Daoy (cell line): ENCODE data around the gene KMT5B. TPM values are rescaled to one million over a fixed set of nuclear protein-coding genes. Genes with fewer than 3 reads are reported as not detected.
"Not testable (repeated sequence)": the region's sequence is repeated elsewhere in the genome, so short reads cannot be mapped to it uniquely, and the experiment has no call there.

ENCODE experiments used
- DNase-seq: peaks from one replicate; pipeline ENCODE4 v3.0.0-alpha.2; 2015; ENCODE audit warnings: low read depth
- total RNA-seq: library from RNA; depleted of rRNA; stranded (reverse); fragments of >200 nt; shearing (Covaris generic); gene quantifications from 2 replicates; pipeline ENCODE4 v1.2.3, GENCODE V29; 2014; rRNA removed

The KMT5B gene
- 19.5 and 21.0 TPM in 2 replicates for total RNA-seq

GRCh38 chr11:68213135-68213515, at the start of gene KMT5B:
TSS of gene KMT5B (minus strand) at chr11:68213296. CDS start at chr11:68190076, 23,220 bp downstream.
- DNase-seq: no peak

DNA sequence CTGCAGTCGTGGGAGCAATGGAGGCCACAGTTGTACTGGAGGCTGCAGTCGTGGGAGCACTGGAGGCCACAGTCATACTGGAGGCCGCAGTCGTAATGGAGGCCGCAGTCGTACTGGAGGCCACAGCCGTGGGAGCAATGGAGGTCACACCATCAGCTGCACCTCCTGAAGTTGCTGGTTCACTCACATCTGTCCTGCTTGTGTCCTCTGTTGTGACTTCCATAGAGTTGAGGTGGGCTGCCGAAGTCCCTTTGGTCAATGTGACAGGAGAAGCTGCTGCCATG, 49.4 kb upstream of the KMT5B start:
- DNase-seq: no peak

GRCh38 chr11:68261749-68262543, 48.9 kb upstream of the KMT5B start:
- no peak for DNase-seq

DNA sequence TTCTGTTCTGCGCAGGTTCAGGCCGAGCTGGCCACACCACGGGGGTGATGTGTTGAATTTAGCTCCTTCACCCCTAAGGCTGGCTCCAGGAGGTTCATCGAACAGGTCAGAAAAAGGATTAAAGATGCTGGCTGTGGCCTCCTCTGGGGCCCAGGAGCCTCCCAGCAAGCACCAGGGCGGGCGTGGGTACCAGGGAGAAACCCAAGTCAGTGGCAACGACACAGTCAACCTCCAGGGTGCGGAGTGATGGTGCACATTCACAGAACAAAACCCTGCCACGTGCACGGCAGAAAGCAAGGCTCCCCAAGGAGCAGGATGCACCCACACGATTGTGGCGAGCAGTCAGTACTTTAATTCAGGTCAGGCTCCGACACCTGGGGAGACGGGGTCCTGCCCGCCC, 47.9 kb upstream of the KMT5B start:
- DNase-seq: no peak

DNA sequence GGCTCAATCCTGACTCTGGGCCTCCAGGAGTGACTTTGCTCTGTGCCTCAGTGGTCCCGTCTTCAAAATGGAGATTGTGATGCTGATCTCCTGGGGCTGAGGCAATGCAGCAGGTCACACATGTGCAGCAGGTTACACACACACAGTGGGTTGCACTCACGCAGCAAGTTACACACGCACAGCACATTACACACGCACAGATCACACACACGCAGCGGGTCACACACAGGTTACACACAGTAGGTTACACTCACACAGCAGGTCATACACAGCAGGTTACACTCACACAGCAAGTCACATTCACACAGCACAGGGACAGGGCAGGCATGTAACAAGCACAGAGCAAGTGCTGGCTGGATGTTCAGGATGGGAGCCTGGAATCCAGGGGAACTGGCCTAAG, 47.4 kb upstream of the KMT5B start:
- DNase-seq: no peak

- DNase-seq: no peak
These were observed 46.2 kb upstream of the KMT5B start for GRCh38 chr11:68259122-68259959.

GRCh38 chr11:68258363-68258765, 45.3 kb upstream of the KMT5B start:
- DNase-seq: no peak

DNA sequence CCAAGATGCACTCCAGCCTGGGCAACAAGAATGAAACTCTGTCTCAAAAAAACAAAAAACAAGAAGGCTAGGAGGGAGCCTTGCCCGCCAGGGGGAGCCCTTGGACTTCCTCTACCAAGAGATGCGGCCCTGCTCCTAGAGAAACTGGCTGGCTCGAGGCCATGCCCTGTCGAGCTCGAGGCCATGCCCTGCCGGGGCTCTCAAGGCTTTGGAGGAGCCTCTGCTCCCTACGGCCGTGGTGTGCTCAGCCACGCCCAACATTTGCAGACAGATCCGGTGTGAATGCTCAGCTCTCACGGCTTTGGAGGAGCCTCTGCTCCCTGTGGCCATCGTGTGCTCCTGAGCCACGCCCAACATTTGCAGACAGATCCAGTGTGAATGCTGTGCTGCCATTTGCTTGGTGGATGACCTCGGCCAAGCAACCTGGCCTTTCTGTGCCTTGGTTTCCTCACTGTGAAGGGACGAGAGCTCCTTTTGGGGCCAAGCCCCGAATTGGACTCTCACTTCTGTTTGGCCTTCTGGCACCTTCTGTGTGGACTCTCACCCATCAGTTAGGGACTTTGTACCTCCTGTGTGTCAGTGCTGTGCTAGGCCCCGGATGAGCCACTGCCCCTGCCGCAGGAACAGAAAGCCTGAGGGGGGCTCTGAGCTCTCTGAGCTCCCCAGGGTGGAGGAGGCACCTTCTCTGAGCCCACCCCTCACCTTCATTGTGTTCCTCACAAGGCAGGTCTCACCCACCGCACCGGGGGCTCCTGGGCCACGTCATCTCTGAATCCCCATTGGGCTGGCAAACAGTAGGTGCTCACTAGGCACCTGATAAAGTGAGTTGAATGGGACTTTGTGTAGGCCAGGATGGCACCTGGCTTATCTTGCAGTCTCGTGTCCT, 44.6 kb upstream of the KMT5B start:
- DNase-seq: peak; percentile 90

- peak; percentile 75 for DNase-seq
These were observed 43.2 kb upstream of the KMT5B start for GRCh38 chr11:68256331-68256741.

DNA sequence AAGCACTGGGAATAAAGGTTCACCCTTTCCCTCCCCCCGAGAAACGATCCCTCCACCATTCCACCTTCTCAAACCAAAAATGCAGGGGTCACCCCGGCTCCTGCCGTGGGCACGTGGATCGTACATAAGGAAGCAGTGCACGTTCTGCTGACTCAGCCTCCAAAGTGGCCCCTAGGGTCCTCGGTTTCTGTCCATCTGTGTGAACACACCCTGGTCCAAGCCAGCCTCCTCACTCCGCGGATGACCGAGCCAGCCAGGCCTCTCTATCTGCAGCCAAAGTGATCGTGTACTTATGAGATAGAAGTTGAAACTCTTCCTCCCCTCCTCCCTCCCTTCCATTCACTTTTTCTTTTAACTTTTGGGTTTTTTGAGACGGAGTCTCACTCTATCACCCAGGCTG, 42.4 kb upstream of the KMT5B start:
- no peak for DNase-seq

GRCh38 chr11:68254421-68254820, 41.3 kb upstream of the KMT5B start:
- no peak for DNase-seq

DNA sequence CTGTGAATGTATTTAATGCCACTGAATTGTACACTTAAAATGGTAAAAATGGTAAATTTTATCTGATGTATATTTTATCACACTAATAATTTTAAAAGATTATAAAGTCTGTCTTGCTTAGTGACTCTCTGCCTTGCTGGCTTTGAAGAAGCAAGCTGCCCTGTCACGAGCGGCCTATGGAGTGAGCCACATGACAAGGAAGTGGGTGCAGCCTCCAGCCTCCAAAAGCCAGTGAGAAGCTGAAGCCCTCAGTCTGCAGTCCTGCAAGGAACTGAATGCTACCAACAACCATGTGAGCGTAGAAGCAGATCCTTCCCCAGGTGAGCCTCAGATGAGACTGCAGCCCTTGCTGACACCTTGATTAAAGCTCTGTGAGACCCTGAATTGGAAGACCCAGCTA, 38.7 kb upstream of the KMT5B start:
- DNase-seq: no peak

DNA sequence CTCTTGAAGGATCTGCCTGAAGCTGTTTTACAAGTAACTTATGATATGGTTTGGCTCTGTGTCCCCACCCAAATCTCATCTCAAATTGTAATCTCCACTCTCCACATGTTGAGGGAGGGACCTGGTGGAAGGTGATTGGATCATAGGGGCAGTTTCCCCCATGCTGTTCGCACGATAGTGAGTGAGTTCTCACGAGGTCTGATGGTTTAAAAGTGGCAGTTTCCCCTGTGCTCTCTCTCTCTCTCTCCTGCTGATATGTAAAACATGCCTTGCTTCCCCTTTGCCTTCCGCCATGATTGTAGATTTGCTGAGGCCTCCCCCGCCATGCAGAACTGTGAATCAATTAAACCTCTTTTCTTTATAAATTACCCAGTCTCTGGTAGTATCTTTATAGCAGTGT, 31.8 kb upstream of the KMT5B start:
- not testable (repeated sequence) for DNase-seq

DNA sequence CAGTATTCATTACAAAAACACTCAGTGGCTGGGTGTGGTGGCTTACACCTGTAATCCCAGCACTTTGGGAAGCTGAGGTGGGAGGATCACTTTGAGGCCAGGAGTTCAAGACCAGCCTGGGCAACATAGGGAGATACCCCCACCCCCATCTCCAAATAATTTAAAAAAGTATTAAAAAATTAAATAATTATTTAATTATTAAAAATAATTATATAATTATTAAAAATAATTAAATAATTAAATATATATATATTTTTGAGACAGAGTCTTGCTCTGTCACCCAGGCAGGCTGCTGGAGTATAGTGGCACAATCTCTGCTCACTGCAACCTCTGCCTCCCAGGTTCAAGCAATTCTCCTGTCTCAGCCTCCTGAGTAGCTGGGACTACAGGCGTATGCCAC, 30.8 kb upstream of the KMT5B start:
- not testable (repeated sequence) for DNase-seq

- no peak for DNase-seq
These were observed 29.5 kb upstream of the KMT5B start for GRCh38 chr11:68242616-68243015.

DNA sequence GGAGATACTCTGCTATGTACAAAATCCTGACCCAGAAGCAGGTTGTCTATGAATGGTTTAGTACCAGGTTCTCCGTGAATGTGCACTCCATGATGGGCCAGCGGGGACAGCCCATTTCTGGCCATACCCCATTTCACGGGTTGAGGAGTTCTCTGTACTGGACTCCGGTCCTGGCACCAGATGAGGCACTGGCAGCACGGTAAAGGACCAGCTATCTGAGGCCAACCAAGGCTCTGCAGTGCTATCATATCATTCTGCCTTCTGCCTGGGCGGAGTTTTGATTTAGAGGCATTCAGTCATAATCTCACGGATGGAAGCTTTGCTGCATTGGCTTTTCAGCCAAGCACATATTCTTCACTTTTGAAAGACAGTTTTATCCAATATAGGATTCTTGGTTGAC, 18.5 kb upstream of the KMT5B start:
- no peak for DNase-seq

DNA sequence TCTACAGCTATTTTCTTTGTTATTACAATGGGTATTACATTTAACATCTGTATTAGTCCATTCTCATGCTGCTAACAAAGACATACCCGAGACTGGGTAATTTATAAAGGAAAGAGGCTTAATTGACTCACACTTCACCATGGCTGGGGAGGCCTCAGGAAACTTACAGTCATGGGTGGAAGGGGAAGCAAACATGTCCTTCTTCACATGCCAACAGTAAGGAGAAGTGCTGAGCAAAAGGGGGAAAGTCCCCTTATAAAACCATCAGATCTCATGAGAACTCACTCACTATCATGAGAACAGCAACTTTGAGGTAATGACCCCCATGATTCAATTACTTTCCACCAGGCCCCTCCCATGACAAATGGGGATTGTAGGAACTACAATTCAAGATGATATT, 16.5 kb upstream of the KMT5B start:
- DNase-seq: no peak

GRCh38 chr11:68226421-68226820, 13.3 kb upstream of the KMT5B start:
- DNase-seq: no peak

- no peak for DNase-seq
These were observed 11.5 kb upstream of the KMT5B start for GRCh38 chr11:68224606-68225005.

GRCh38 chr11:68223275-68223674, 10.2 kb upstream of the KMT5B start:
- DNase-seq: no peak

- no peak for DNase-seq
These were observed 8.3 kb upstream of the KMT5B start for GRCh38 chr11:68221406-68221805.
